Measurements from ENCODE around the gene UVRAG. TPM values are rescaled to one million over a fixed set of nuclear protein-coding genes. Genes with fewer than 3 reads are reported as not detected.

UVRAG gene
- total and polyA plus RNA-seq, 4 donors, result 7.9 to 47.0 (median 20.1) TPM

- ATAC-seq (ENCODE audit: low FRiP score), result no peak
- Histone ChIP-seq H3K36me3 (ENCODE audit: control insufficient read depth in 1 of 2, insufficient read depth in 2 of 2, low read length in 1 of 2) (peaks cover 0 to 2% of the 10 kb centered on the region in 2 donors), H3K4me1 (ENCODE audit: control insufficient read depth in 1 of 2, insufficient read depth in 2 of 2, low read length in 2 of 2) (no peaks in the 10 kb centered on the region), H3K27me3 (ENCODE audit: control insufficient read depth in 1 of 2, insufficient read depth in 2 of 2, low read length in 1 of 2) (no peaks in the 10 kb centered on the region), H3K4me3 (ENCODE audit: low read length in 2 of 2) (no peak overlapping the region), H3K9me3 (ENCODE audit: control insufficient read depth, low read length) (no peaks in the 10 kb centered on the region), H3K27ac (ENCODE audit: low read depth in 1 of 2, low read length in 2 of 2) (no peak overlapping the region)
- 93 to 97% methylated on average over 11 of the region's 11 CpGs for WGBS, 2 donors
- intact Hi-C loops (cut with DNase I), result no loop called here
- no peak for DNase-seq
Measured at GRCh38 chr11:75911459-75911858, 96.4 kb downstream of the UVRAG start.

GRCh38 chr11:75913984-75914383 is 99.0 kb downstream of the UVRAG start:
- no peaks in the 10 kb centered on the region for H3K9me3 ChIP-seq (ENCODE audit: control insufficient read depth, low read length)
- H3K4me3 ChIP-seq (ENCODE audit: low read length in 2 of 2), result no peak overlapping the region
- H3K27me3 ChIP-seq (ENCODE audit: control insufficient read depth in 1 of 2, insufficient read depth in 2 of 2, low read length in 1 of 2), result no peaks in the 10 kb centered on the region
- H3K4me1 ChIP-seq (ENCODE audit: control insufficient read depth in 1 of 2, insufficient read depth in 2 of 2, low read length in 2 of 2), result no peaks in the 10 kb centered on the region
- intact Hi-C loops (cut with DNase I), result no loop called here
- no peak for DNase-seq
- WGBS, 2 donors, result 93 to 96% methylated on average over 2 of the region's 2 CpGs
- ATAC-seq (ENCODE audit: low FRiP score), result no peak
- H3K36me3 ChIP-seq (ENCODE audit: control insufficient read depth in 1 of 2, insufficient read depth in 2 of 2, low read length in 1 of 2), result peaks cover 0 to 4% of the 10 kb centered on the region in 2 donors
- H3K27ac ChIP-seq (ENCODE audit: low read depth in 1 of 2, low read length in 2 of 2), result no peak overlapping the region

GRCh38 chr11:75916882-75917281 is 101.9 kb downstream of the UVRAG start:
- no peak for ATAC-seq (ENCODE audit: low FRiP score)
- 96 to 97% methylated on average over 1 of the region's 1 CpG for WGBS, 2 donors

GRCh38 chr11:75918331-75918730 is 103.3 kb downstream of the UVRAG start:
- H3K4me1 ChIP-seq (ENCODE audit: control insufficient read depth in 1 of 2, insufficient read depth in 2 of 2, low read length in 2 of 2), result peaks cover 0 to 3% of the 10 kb centered on the region in 2 donors
- H3K27ac ChIP-seq (ENCODE audit: low read depth in 1 of 2, low read length in 2 of 2), result no peak overlapping the region
- H3K27me3 ChIP-seq (ENCODE audit: control insufficient read depth in 1 of 2, insufficient read depth in 2 of 2, low read length in 1 of 2), result no peaks in the 10 kb centered on the region
- no peaks in the 10 kb centered on the region for H3K9me3 ChIP-seq (ENCODE audit: control insufficient read depth, low read length)
- no peak for ATAC-seq (ENCODE audit: low FRiP score)
- H3K36me3 ChIP-seq (ENCODE audit: control insufficient read depth in 1 of 2, insufficient read depth in 2 of 2, low read length in 1 of 2), result peaks cover 0 to 4% of the 10 kb centered on the region in 2 donors
- intact Hi-C loops (cut with DNase I), result no loop called here
- 96 to 100% methylated on average over 7 of the region's 7 CpGs for WGBS, 2 donors
- no peak for DNase-seq
- H3K4me3 ChIP-seq (ENCODE audit: low read length in 2 of 2), result no peak overlapping the region

More at GRCh38 chr11:75916882-75917281, 101.9 kb downstream of the UVRAG start:
- intact Hi-C loops (cut with DNase I), result no loop called here
- peaks cover 0 to 3% of the 10 kb centered on the region in 2 donors for H3K4me1 ChIP-seq (ENCODE audit: control insufficient read depth in 1 of 2, insufficient read depth in 2 of 2, low read length in 2 of 2)
- DNase-seq, result no peak
- no peak overlapping the region for H3K27ac ChIP-seq (ENCODE audit: low read depth in 1 of 2, low read length in 2 of 2)
- peaks cover 0 to 4% of the 10 kb centered on the region in 2 donors for H3K36me3 ChIP-seq (ENCODE audit: control insufficient read depth in 1 of 2, insufficient read depth in 2 of 2, low read length in 1 of 2)
- H3K27me3 ChIP-seq (ENCODE audit: control insufficient read depth in 1 of 2, insufficient read depth in 2 of 2, low read length in 1 of 2), result no peaks in the 10 kb centered on the region
- H3K4me3 ChIP-seq (ENCODE audit: low read length in 2 of 2), result no peak overlapping the region
- H3K9me3 ChIP-seq (ENCODE audit: control insufficient read depth, low read length), result no peaks in the 10 kb centered on the region

GRCh38 chr11:75919525-75919924 is 104.5 kb downstream of the UVRAG start:
- 4 to 8% methylated on average over 2 of the region's 2 CpGs for WGBS, 2 donors
- DNase-seq (no peak), ATAC-seq (ENCODE audit: low FRiP score) (peak; percentile 78)
- intact Hi-C loops (cut with DNase I), result no loop called here
- Histone ChIP-seq H3K36me3 (ENCODE audit: control insufficient read depth in 1 of 2, insufficient read depth in 2 of 2, low read length in 1 of 2) (peaks cover 0 to 4% of the 10 kb centered on the region in 2 donors), H3K4me3 (ENCODE audit: low read length in 2 of 2) (no peak overlapping the region), H3K9me3 (ENCODE audit: control insufficient read depth, low read length) (no peaks in the 10 kb centered on the region), H3K4me1 (ENCODE audit: control insufficient read depth in 1 of 2, insufficient read depth in 2 of 2, low read length in 2 of 2) (peaks cover 0 to 3% of the 10 kb centered on the region in 2 donors), H3K27me3 (ENCODE audit: control insufficient read depth in 1 of 2, insufficient read depth in 2 of 2, low read length in 1 of 2) (no peaks in the 10 kb centered on the region), H3K27ac (ENCODE audit: low read depth in 1 of 2, low read length in 2 of 2) (no peak overlapping the region)

- Histone ChIP-seq H3K27me3 (ENCODE audit: control insufficient read depth in 1 of 2, insufficient read depth in 2 of 2, low read length in 1 of 2) (no peaks in the 10 kb centered on the region), H3K27ac (ENCODE audit: low read depth in 1 of 2, low read length in 2 of 2) (no peak overlapping the region), H3K9me3 (ENCODE audit: control insufficient read depth, low read length) (no peaks in the 10 kb centered on the region), H3K36me3 (ENCODE audit: control insufficient read depth in 1 of 2, insufficient read depth in 2 of 2, low read length in 1 of 2) (peaks cover 0 to 4% of the 10 kb centered on the region in 2 donors), H3K4me3 (ENCODE audit: low read length in 2 of 2) (no peak overlapping the region), H3K4me1 (ENCODE audit: control insufficient read depth in 1 of 2, insufficient read depth in 2 of 2, low read length in 2 of 2) (peaks cover 0 to 3% of the 10 kb centered on the region in 2 donors)
- ATAC-seq (ENCODE audit: low FRiP score) (no peak), DNase-seq (no peak)
- intact Hi-C loops (cut with DNase I), result no loop called here
- 77 to 89% methylated on average over 1 of the region's 1 CpG for WGBS, 2 donors
Measured at GRCh38 chr11:75920848-75921247, 105.8 kb downstream of the UVRAG start.

GRCh38 chr11:75921808-75922207 is 106.8 kb downstream of the UVRAG start:
- DNase-seq, result no peak
- H3K9me3 ChIP-seq (ENCODE audit: control insufficient read depth, low read length), result no peaks in the 10 kb centered on the region
- ATAC-seq (ENCODE audit: low FRiP score), result no peak
- H3K36me3 ChIP-seq (ENCODE audit: control insufficient read depth in 1 of 2, insufficient read depth in 2 of 2, low read length in 1 of 2), result no peaks in the 10 kb centered on the region
- WGBS, 2 donors, result 56% methylated on average over 3 of the region's 3 CpGs
- H3K4me1 ChIP-seq (ENCODE audit: control insufficient read depth in 1 of 2, insufficient read depth in 2 of 2, low read length in 2 of 2), result peaks cover 3 to 5% of the 10 kb centered on the region in 2 donors
- intact Hi-C loops (cut with DNase I), result no loop called here
- no peaks in the 10 kb centered on the region for H3K27me3 ChIP-seq (ENCODE audit: control insufficient read depth in 1 of 2, insufficient read depth in 2 of 2, low read length in 1 of 2)
- H3K4me3 ChIP-seq (ENCODE audit: low read length in 2 of 2), result no peak overlapping the region
- no peak overlapping the region for H3K27ac ChIP-seq (ENCODE audit: low read depth in 1 of 2, low read length in 2 of 2)

- H3K36me3 ChIP-seq (ENCODE audit: control insufficient read depth in 1 of 2, insufficient read depth in 2 of 2, low read length in 1 of 2), result no peaks in the 10 kb centered on the region
- H3K27ac ChIP-seq (ENCODE audit: low read depth in 1 of 2, low read length in 2 of 2), result no peak overlapping the region
- H3K4me1 ChIP-seq (ENCODE audit: control insufficient read depth in 1 of 2, insufficient read depth in 2 of 2, low read length in 2 of 2), result peaks cover 2 to 5% of the 10 kb centered on the region in 2 donors
- DNase-seq (peak in 1 of 2 donors; percentile 51), ATAC-seq (ENCODE audit: low FRiP score) (no peak)
- intact Hi-C loops (cut with DNase I), result no loop called here
- no peaks in the 10 kb centered on the region for H3K9me3 ChIP-seq (ENCODE audit: control insufficient read depth, low read length)
- no peak overlapping the region for H3K4me3 ChIP-seq (ENCODE audit: low read length in 2 of 2)
- H3K27me3 ChIP-seq (ENCODE audit: control insufficient read depth in 1 of 2, insufficient read depth in 2 of 2, low read length in 1 of 2), result no peaks in the 10 kb centered on the region
- WGBS, 2 donors, result 14 to 15% methylated on average over 6 of the region's 6 CpGs
Measured at GRCh38 chr11:75924966-75925784, 110.2 kb downstream of the UVRAG start.

GRCh38 chr11:75925785-75926164 is 110.8 kb downstream of the UVRAG start:
- WGBS, 2 donors, result 94 to 95% methylated on average over 1 of the region's 1 CpG
- DNase-seq (no peak), ATAC-seq (ENCODE audit: low FRiP score) (no peak)
- peaks cover 2 to 5% of the 10 kb centered on the region in 2 donors for H3K4me1 ChIP-seq (ENCODE audit: control insufficient read depth in 1 of 2, insufficient read depth in 2 of 2, low read length in 2 of 2)
- H3K4me3 ChIP-seq (ENCODE audit: low read length in 2 of 2), result no peak overlapping the region
- intact Hi-C loops (cut with DNase I), result no loop called here
- H3K27me3 ChIP-seq (ENCODE audit: control insufficient read depth in 1 of 2, insufficient read depth in 2 of 2, low read length in 1 of 2), result no peaks in the 10 kb centered on the region
- no peaks in the 10 kb centered on the region for H3K9me3 ChIP-seq (ENCODE audit: control insufficient read depth, low read length)
- H3K36me3 ChIP-seq (ENCODE audit: control insufficient read depth in 1 of 2, insufficient read depth in 2 of 2, low read length in 1 of 2), result no peaks in the 10 kb centered on the region
- H3K27ac ChIP-seq (ENCODE audit: low read depth in 1 of 2, low read length in 2 of 2), result no peak overlapping the region
